ENCODE measurements around the gene ABCB7. TPM values are rescaled to one million over a fixed set of nuclear protein-coding genes. Genes with fewer than 3 reads are reported as not detected.
"Not testable (repeated sequence)": the region's sequence is repeated elsewhere in the genome, so short reads cannot be mapped to it uniquely, and the experiment has no call there.

The ABCB7 gene
- total and polyA plus RNA-seq, 4 donors, result 10.7 to 26.1 (median 17.4) TPM

DNA sequence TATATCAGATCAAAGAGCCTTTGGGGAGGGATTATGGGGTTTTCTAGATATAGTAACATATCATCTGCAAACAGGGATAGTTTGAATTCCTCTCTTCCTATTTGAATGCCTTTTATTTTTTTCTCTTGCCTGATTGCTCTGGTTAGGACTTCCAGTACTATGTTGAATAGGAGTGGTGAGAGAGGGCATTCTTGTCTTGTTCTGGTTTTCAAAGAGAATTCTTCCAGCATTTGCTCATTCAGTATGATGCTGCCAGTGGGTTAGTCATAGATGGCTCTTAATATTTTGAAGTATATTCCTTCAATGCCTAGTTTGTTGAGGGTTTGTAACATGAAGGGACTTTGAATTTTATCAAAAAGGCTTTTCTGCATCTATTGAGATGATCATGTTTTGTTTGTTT lies 25.6 kb upstream of the ABCB7 start:
- TF ChIP-seq, protein P1, sequence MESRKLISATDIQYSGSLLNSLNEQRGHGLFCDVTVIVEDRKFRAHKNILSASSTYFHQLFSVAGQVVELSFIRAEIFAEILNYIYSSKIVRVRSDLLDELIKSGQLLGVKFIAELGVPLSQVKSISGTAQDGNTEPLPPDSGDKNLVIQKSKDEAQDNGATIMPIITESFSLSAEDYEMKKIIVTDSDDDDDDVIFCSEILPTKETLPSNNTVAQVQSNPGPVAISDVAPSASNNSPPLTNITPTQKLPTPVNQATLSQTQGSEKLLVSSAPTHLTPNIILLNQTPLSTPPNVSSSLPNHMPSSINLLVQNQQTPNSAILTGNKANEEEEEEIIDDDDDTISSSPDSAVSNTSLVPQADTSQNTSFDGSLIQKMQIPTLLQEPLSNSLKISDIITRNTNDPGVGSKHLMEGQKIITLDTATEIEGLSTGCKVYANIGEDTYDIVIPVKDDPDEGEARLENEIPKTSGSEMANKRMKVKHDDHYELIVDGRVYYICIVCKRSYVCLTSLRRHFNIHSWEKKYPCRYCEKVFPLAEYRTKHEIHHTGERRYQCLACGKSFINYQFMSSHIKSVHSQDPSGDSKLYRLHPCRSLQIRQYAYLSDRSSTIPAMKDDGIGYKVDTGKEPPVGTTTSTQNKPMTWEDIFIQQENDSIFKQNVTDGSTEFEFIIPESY (IDR thresholded peaks at IDR 0.05), result no peak
- TF ChIP-seq RXRA (IDR thresholded peaks at IDR 0.05), result no peak
- no peak for TF ChIP-seq TAF1 (conservative IDR thresholded peaks at IDR 0.05)
- no peak for TF ChIP-seq JUND (IDR thresholded peaks at IDR 0.05)
- TF ChIP-seq HNF4G (IDR thresholded peaks at IDR 0.05), result no peak
- TF ChIP-seq NR2F2 (IDR thresholded peaks at IDR 0.05), result no peak
- TF ChIP-seq, protein P2, sequence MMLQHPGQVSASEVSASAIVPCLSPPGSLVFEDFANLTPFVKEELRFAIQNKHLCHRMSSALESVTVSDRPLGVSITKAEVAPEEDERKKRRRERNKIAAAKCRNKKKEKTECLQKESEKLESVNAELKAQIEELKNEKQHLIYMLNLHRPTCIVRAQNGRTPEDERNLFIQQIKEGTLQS (IDR thresholded peaks at IDR 0.05), result no peak
- TF ChIP-seq HNF4A (conservative IDR thresholded peaks at IDR 0.05), result no peak
- TF ChIP-seq, protein P3, sequence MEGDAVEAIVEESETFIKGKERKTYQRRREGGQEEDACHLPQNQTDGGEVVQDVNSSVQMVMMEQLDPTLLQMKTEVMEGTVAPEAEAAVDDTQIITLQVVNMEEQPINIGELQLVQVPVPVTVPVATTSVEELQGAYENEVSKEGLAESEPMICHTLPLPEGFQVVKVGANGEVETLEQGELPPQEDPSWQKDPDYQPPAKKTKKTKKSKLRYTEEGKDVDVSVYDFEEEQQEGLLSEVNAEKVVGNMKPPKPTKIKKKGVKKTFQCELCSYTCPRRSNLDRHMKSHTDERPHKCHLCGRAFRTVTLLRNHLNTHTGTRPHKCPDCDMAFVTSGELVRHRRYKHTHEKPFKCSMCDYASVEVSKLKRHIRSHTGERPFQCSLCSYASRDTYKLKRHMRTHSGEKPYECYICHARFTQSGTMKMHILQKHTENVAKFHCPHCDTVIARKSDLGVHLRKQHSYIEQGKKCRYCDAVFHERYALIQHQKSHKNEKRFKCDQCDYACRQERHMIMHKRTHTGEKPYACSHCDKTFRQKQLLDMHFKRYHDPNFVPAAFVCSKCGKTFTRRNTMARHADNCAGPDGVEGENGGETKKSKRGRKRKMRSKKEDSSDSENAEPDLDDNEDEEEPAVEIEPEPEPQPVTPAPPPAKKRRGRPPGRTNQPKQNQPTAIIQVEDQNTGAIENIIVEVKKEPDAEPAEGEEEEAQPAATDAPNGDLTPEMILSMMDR (IDR thresholded peaks at IDR 0.05; ENCODE audit: low read depth, low read length, missing input control), result no peak
- TF ChIP-seq, protein P4, sequence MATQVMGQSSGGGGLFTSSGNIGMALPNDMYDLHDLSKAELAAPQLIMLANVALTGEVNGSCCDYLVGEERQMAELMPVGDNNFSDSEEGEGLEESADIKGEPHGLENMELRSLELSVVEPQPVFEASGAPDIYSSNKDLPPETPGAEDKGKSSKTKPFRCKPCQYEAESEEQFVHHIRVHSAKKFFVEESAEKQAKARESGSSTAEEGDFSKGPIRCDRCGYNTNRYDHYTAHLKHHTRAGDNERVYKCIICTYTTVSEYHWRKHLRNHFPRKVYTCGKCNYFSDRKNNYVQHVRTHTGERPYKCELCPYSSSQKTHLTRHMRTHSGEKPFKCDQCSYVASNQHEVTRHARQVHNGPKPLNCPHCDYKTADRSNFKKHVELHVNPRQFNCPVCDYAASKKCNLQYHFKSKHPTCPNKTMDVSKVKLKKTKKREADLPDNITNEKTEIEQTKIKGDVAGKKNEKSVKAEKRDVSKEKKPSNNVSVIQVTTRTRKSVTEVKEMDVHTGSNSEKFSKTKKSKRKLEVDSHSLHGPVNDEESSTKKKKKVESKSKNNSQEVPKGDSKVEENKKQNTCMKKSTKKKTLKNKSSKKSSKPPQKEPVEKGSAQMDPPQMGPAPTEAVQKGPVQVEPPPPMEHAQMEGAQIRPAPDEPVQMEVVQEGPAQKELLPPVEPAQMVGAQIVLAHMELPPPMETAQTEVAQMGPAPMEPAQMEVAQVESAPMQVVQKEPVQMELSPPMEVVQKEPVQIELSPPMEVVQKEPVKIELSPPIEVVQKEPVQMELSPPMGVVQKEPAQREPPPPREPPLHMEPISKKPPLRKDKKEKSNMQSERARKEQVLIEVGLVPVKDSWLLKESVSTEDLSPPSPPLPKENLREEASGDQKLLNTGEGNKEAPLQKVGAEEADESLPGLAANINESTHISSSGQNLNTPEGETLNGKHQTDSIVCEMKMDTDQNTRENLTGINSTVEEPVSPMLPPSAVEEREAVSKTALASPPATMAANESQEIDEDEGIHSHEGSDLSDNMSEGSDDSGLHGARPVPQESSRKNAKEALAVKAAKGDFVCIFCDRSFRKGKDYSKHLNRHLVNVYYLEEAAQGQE (IDR thresholded peaks at IDR 0.05), result no peak
- TF ChIP-seq, protein P5, sequence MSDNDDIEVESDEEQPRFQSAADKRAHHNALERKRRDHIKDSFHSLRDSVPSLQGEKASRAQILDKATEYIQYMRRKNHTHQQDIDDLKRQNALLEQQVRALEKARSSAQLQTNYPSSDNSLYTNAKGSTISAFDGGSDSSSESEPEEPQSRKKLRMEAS (IDR thresholded peaks at IDR 0.05), result no peak
- TF ChIP-seq FOXA2 (IDR thresholded peaks at IDR 0.05), result no peak
- TF ChIP-seq SP1 (IDR thresholded peaks at IDR 0.05), result no peak
- no peak for TF ChIP-seq YY1 (IDR thresholded peaks at IDR 0.05)
- TF ChIP-seq RAD21 (IDR thresholded peaks at IDR 0.05), result no peak
- no peak for TF ChIP-seq GABPA (IDR thresholded peaks at IDR 0.05 in 1 of 2, conservative IDR thresholded peaks at IDR 0.05 in 1 of 2)
- no peak for TF ChIP-seq FOXA1 (IDR thresholded peaks at IDR 0.05)
- no peak for TF ChIP-seq EGR1 (IDR thresholded peaks at IDR 0.05; ENCODE audit: low read depth in 2 of 2)
- no peaks in the 10 kb centered on the region for H3K4me1 ChIP-seq (ENCODE audit: control insufficient read depth in 4 of 4, insufficient read depth in 4 of 4, low read length in 3 of 4)
- H3K9ac ChIP-seq (ENCODE audit: low read depth in 1 of 2, low read length in 2 of 2), result no peak overlapping the region
- H3K4me3 ChIP-seq (ENCODE audit: low read depth in 1 of 3, low read length in 3 of 3), result no peak overlapping the region
- DNase-seq (ENCODE audit: low spot score), result no peak
- H3K27me3 ChIP-seq (ENCODE audit: control insufficient read depth in 4 of 4, insufficient read depth in 4 of 4, low read length in 3 of 4), result no peaks in the 10 kb centered on the region
- H3K36me3 ChIP-seq (ENCODE audit: control insufficient read depth in 4 of 4, insufficient read depth in 3 of 4, low read depth in 1 of 4, low read length in 3 of 4), result no peaks in the 10 kb centered on the region
- H3K27ac ChIP-seq (ENCODE audit: low read depth in 1 of 2, low read length in 2 of 2), result no peak overlapping the region
- no peaks in the 10 kb centered on the region for H3K9me3 ChIP-seq (ENCODE audit: control insufficient read depth in 4 of 4, low read length in 3 of 4)

DNA sequence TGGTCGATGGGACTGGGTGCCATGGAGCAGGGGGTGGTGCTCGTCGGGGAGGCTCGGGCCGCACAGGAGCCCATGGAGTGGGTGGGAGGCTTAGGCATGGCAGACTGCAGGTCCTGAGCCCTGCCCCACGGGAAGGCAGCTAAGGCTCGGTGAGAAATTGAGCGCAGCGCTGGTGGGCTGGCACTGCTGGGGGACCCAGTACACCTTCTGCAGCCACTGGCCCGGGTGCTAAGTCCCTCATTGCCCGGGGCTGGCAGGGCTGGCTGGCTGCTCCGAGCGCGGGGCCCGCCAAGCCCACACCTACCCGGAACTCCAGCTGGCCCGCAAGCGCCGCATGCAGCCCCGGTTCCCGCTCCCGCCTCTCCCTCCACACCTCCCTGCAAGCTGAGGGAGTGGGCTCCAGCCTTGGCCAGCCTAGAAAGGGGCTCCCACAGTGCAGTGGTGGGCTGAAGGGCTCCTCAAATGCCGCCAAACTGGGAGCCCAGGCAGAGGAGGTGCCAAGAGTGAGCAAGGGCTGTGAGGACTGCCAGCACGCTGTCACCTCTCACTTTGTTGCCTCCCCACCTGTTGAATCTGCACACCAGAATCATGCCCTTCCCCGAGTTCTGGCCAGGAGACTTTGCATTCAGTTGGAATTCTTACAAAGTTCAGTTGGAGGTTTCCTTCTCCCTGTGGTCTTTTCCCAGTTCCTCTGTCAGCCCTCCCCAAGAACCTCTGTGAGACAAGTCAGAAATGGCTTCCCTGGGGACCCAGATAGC lies 23.6 kb upstream of the ABCB7 start:
- not testable (repeated sequence) for H3K9me3 ChIP-seq (ENCODE audit: control insufficient read depth in 4 of 4, low read length in 3 of 4); H3K4me1 ChIP-seq (ENCODE audit: control insufficient read depth in 4 of 4, insufficient read depth in 4 of 4, low read length in 3 of 4); H3K4me3 ChIP-seq (ENCODE audit: low read depth in 1 of 3, low read length in 3 of 3); H3K27me3 ChIP-seq (ENCODE audit: control insufficient read depth in 4 of 4, insufficient read depth in 4 of 4, low read length in 3 of 4); H3K9ac ChIP-seq (ENCODE audit: low read depth in 1 of 2, low read length in 2 of 2); DNase-seq (ENCODE audit: low spot score); H3K36me3 ChIP-seq (ENCODE audit: control insufficient read depth in 4 of 4, insufficient read depth in 3 of 4, low read depth in 1 of 4, low read length in 3 of 4); H3K27ac ChIP-seq (ENCODE audit: low read depth in 1 of 2, low read length in 2 of 2)
- WGBS, result 89% methylated on average over 12 of the region's 25 CpGs

DNA sequence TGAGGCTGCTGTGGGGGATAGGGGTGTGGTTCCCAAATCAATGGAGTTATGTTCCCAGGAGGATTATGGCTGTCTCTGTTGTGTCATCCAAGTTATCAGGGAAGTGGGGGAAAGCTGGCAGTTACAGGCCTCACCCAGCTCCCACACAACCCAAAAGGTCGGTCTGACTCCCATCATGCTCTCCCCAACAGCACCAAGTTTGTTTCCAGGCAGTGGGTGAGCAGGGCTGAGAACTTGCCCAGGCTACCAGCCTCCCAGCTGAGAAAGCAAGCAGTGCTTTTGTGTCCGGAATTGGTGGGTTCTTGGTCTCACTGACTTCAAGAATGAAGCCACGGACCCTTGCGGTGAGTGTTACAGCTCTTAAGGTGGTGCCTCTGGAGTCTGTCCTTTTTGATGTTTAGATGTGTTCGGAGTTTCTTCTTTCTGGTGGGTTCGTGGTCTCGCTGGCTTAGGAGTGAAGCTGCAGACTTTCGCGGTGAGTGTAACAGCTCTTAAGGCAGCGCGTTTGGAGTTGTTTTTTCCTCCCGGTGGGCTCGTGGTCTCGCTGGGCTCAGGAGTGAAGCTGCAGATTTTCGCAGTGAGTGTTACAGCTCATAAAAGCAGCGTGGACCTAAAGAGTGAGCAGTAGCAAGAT lies 16.3 kb upstream of the ABCB7 start:
- 92% methylated on average over 16 of the region's 16 CpGs for WGBS
- not testable (repeated sequence) for H3K27me3 ChIP-seq (ENCODE audit: control insufficient read depth in 4 of 4, insufficient read depth in 4 of 4, low read length in 3 of 4)

More for the DNA sequence above, 16.3 kb upstream of the ABCB7 start:
- not testable (repeated sequence) for H3K9ac ChIP-seq (ENCODE audit: low read depth in 1 of 2, low read length in 2 of 2); H3K36me3 ChIP-seq (ENCODE audit: control insufficient read depth in 4 of 4, insufficient read depth in 3 of 4, low read depth in 1 of 4, low read length in 3 of 4); H3K9me3 ChIP-seq (ENCODE audit: control insufficient read depth in 4 of 4, low read length in 3 of 4); DNase-seq (ENCODE audit: low spot score); H3K4me1 ChIP-seq (ENCODE audit: control insufficient read depth in 4 of 4, insufficient read depth in 4 of 4, low read length in 3 of 4); H3K27ac ChIP-seq (ENCODE audit: low read depth in 1 of 2, low read length in 2 of 2); H3K4me3 ChIP-seq (ENCODE audit: low read depth in 1 of 3, low read length in 3 of 3)

Measured in liver (tissue), 9 donors.